H1 (cell line): ENCODE measurements around the gene HRH4. TPM values are rescaled to one million over a fixed set of nuclear protein-coding genes. Genes with fewer than 3 reads are reported as not detected.
A peak's percentile ranks its signal among the peaks of the same experiment; 100 is the strongest.

Experiments
- CTCF ChIA-PET: fragments of 300-600 bp; sonication (Branson Sonifier 250); formaldehyde crosslinking; loops from one replicate; lab custom pipeline; 2021; ENCODE audit not compliant: partially characterized antibody; lab: Charles Lee
- POLR2A ChIA-PET: fragments of 300-600 bp; sonication (Branson Sonifier 250); formaldehyde crosslinking; loops from one replicate; lab custom pipeline; 2021; ENCODE audit warnings: inconsistent platforms; ENCODE audit not compliant: partially characterized antibody; lab: Charles Lee
- DNase-seq, 2 experiments: peaks; one replicate each; pipeline versions ENCODE4 v3.0.0 to v3.0.0-alpha.2; 2010 to 2022; ENCODE audit warnings: low spot score in 2 of 2, low read depth in 1 of 2, mixed read lengths in 1 of 2
- FAIRE-seq: peaks from 2 replicates; lab custom pipeline; 2011; peaks lifted over from hg19 to GRCh38; lab: Jason Lieb, UNC
- H2AFZ ChIP-seq: 2 replicates; pipeline ENCODE4 v1.8.1; 2012; ENCODE audit warnings: low read length, inconsistent platforms
- H2AK5ac ChIP-seq: 2 replicates; pipeline ENCODE4 v1.6.1; 2013; ENCODE audit warnings: low read depth, low read length
- H2BK120ac ChIP-seq: replicated peaks from 2 replicates; pipeline ENCODE3; 2013; ENCODE audit warnings: low read depth, low read length, inconsistent platforms
- H2BK12ac ChIP-seq: 2 replicates; pipeline ENCODE4 v1.6.1; 2013; ENCODE audit warnings: low read depth, low read length
- H2BK15ac ChIP-seq: 2 replicates; pipeline ENCODE4 v1.6.1; 2013; ENCODE audit warnings: low read length
- H2BK20ac ChIP-seq: 2 replicates; pipeline ENCODE4 v1.6.1; 2013; ENCODE audit warnings: low read length
- H2BK5ac ChIP-seq: 2 replicates; pipeline ENCODE4 v1.6.1; 2013; ENCODE audit warnings: low read depth, low read length
- H3K14ac ChIP-seq: 2 replicates; pipeline ENCODE4 v1.6.1; 2013; ENCODE audit warnings: inconsistent platforms; ENCODE audit not compliant: insufficient read length
- H3K18ac ChIP-seq: 2 replicates; pipeline ENCODE4 v1.6.1; 2013; ENCODE audit warnings: low read length; ENCODE audit errors: extremely low read depth
- H3K23ac ChIP-seq: 2 replicates; pipeline ENCODE4 v1.6.1; 2013; ENCODE audit warnings: inconsistent platforms; ENCODE audit not compliant: insufficient read length
- H3K23me2 ChIP-seq: 2 replicates; pipeline ENCODE4 v1.6.1; 2013; ENCODE audit warnings: low read depth, low read length
- H3K27ac ChIP-seq: 2 replicates; pipeline ENCODE4 v1.6.1; 2011; ENCODE audit warnings: low read depth, low read length, inconsistent platforms
- H3K27me3 ChIP-seq, 4 experiments: replicated peaks in 1 of 4; 1 replicate in 1 of 4; 2 replicates in 3 of 4; pipeline versions ENCODE4 v1.6.1 to v1.8.1; 2011 to 2013; ENCODE audit warnings: low read length in 3 of 4, mild to moderate bottlenecking in 3 of 4, inconsistent platforms in 2 of 4, mixed read lengths in 2 of 4, moderate library complexity in 1 of 4; ENCODE audit not compliant: control insufficient read depth in 3 of 4, insufficient read depth in 3 of 4; ENCODE audit errors: extremely low read depth in 1 of 4
- H3K36me3 ChIP-seq, 4 experiments: 2 replicates each; pipeline versions ENCODE4 v1.6.1 to v1.8.1; 2011 to 2013; ENCODE audit warnings: mild to moderate bottlenecking in 4 of 4, low read length in 3 of 4, moderate library complexity in 2 of 4, control low read depth in 1 of 4, inconsistent platforms in 1 of 4; ENCODE audit not compliant: insufficient read depth in 4 of 4, control insufficient read depth in 2 of 4
- H3K4ac ChIP-seq: replicated peaks from 2 replicates; pipeline ENCODE3; 2013; ENCODE audit warnings: low read length, low read depth, mixed read lengths, inconsistent platforms; ENCODE audit not compliant: insufficient read length
- H3K4me1 ChIP-seq, 4 experiments: replicated peaks in 1 of 4; 1 replicate in 1 of 4; 2 replicates in 3 of 4; pipeline versions ENCODE4 v1.6.1 to v1.8.1; 2011 to 2013; ENCODE audit warnings: low read length in 3 of 4, inconsistent platforms in 2 of 4, mixed read lengths in 1 of 4; ENCODE audit not compliant: insufficient read depth in 4 of 4, control insufficient read depth in 3 of 4
- H3K4me2 ChIP-seq, 2 experiments: 2 replicates each; pipeline versions ENCODE4 v1.6.1 to v1.8.1; 2011 to 2013; ENCODE audit warnings: low read depth in 2 of 2, low read length in 2 of 2, control low read depth in 1 of 2, inconsistent platforms in 1 of 2, mild to moderate bottlenecking in 1 of 2; ENCODE audit not compliant: insufficient read depth in 1 of 2
- H3K4me3 ChIP-seq, 4 experiments: fragments of 200-600, 300-600 bp in 1 of 4; sonication (generic), shearing (Covaris generic), sonication (Bioruptor Twin) in 1 of 4; 2 replicates each; pipeline versions ENCODE4 v1.5.1 to v1.8.1; 2011 to 2016; ENCODE audit warnings: low read length in 4 of 4, low read depth in 3 of 4, control low read depth in 2 of 4, inconsistent platforms in 2 of 4, mild to moderate bottlenecking in 2 of 4, mixed read lengths in 1 of 4, moderate library complexity in 1 of 4; ENCODE audit not compliant: insufficient read depth in 2 of 4; ENCODE audit errors: extremely low read depth in 1 of 4
- H3K56ac ChIP-seq: replicated peaks from 2 replicates; pipeline ENCODE3; 2013; ENCODE audit warnings: low read depth, mild to moderate bottlenecking, mixed read lengths, low read length, inconsistent platforms; ENCODE audit not compliant: insufficient read length
- H3K79me1 ChIP-seq: 2 replicates; pipeline ENCODE4 v1.6.1; 2013; ENCODE audit warnings: low read depth, low read length, control low read depth
- H3K79me2 ChIP-seq, 2 experiments: 2 replicates each; pipeline versions ENCODE4 v1.6.1 to v1.8.1; 2012 to 2013; ENCODE audit warnings: low read length in 2 of 2, mild to moderate bottlenecking in 2 of 2, inconsistent platforms in 1 of 2; ENCODE audit not compliant: insufficient read depth in 2 of 2, control insufficient read depth in 1 of 2
- H3K9ac ChIP-seq, 4 experiments: replicated peaks in 1 of 4; 1 replicate in 1 of 4; 2 replicates in 3 of 4; pipeline versions ENCODE4 v1.6.1 to v1.8.1; 2011 to 2013; ENCODE audit warnings: low read depth in 3 of 4, low read length in 3 of 4, control low read depth in 2 of 4, mild to moderate bottlenecking in 2 of 4, moderate library complexity in 2 of 4, inconsistent platforms in 1 of 4; ENCODE audit errors: extremely low read depth in 1 of 4
- H3K9me3 ChIP-seq, 2 experiments: 2 replicates each; pipeline versions ENCODE4 v1.6.1 to v1.8.1; 2012 to 2013; ENCODE audit warnings: mild to moderate bottlenecking in 2 of 2, moderate library complexity in 2 of 2, control low read depth in 1 of 2, inconsistent platforms in 1 of 2, low read depth in 1 of 2, low read length in 1 of 2, mixed read lengths in 1 of 2; ENCODE audit not compliant: insufficient read depth in 2 of 2
- H4K20me1 ChIP-seq, 2 experiments: replicated peaks in 1 of 2; 2 replicates each; pipeline versions ENCODE3 to v1.8.1; 2011 to 2013; ENCODE audit warnings: inconsistent platforms in 2 of 2, low read length in 2 of 2, mild to moderate bottlenecking in 1 of 2; ENCODE audit not compliant: insufficient read depth in 2 of 2, control insufficient read depth in 1 of 2
- H4K5ac ChIP-seq: 2 replicates; pipeline ENCODE4 v1.6.1; 2013; ENCODE audit warnings: low read length, low read depth, mixed read lengths, inconsistent platforms; ENCODE audit not compliant: insufficient read length
- H4K8ac ChIP-seq: 2 replicates; pipeline ENCODE4 v1.8.0; 2013; ENCODE audit warnings: mild to moderate bottlenecking, moderate library complexity, low read length, inconsistent platforms; ENCODE audit not compliant: insufficient read depth; ENCODE audit errors: extremely low read depth
- H4K91ac ChIP-seq: replicated peaks from 2 replicates; pipeline ENCODE3; 2013; ENCODE audit warnings: low read length, mixed read lengths, inconsistent platforms; ENCODE audit not compliant: insufficient read length
- BRCA1 ChIP-seq: IDR thresholded peaks from 2 replicates; pipeline ENCODE4 v1.6.1; 2012; ENCODE audit warnings: low read depth, low read length, improper control_type of control experiment
- CHD2 ChIP-seq: IDR thresholded peaks from 2 replicates; pipeline ENCODE4 v1.6.1; 2012; ENCODE audit warnings: low read length, improper control_type of control experiment
- POU5F1 ChIP-seq: IDR thresholded peaks from 2 replicates; pipeline ENCODE4 v1.6.1; 2011; ENCODE audit warnings: low read depth, mild to moderate bottlenecking, low read length, moderate library complexity
- TAF7 ChIP-seq: optimal IDR thresholded peaks from 2 replicates; pipeline ENCODE3; 2011; ENCODE audit warnings: low read depth, mild to moderate bottlenecking, inconsistent platforms, low read length, moderate library complexity, borderline replicate concordance
- whole genome bisulfite sequencing, 2 experiments: shearing (Covaris generic) in 1 of 2; methylation state at CpG; one replicate each; pipeline versions ENCODE4 v1.1.6 to v1.1.7; 2013 to 2015; ENCODE audit warnings: low lambda C conversion rate in 2 of 2, mixed read lengths in 2 of 2, inconsistent platforms in 1 of 2, low coverage in 1 of 2, missing lambda C conversion rate in 1 of 2; ENCODE audit not compliant: insufficient replicate concordance in 2 of 2, insufficient coverage in 1 of 2, insufficient read length in 1 of 2; ENCODE audit errors: extremely low coverage in 1 of 2, missing lambda C conversion rate in 1 of 2; 5-methylcytosine and 5-hydroxymethylcytosine counted together
- polyA plus RNA-seq, 7 experiments: library from polyadenylated mRNA; depleted of rRNA in 3 of 7; stranded (reverse) in 5 of 7; unstranded in 2 of 7; fragments of >200 nt in 5 of 7; fragments of 200-250 nt in 2 of 7; gene quantifications; 1 replicate in 5 of 7; 2 replicates in 1 of 7; 4 replicates in 1 of 7; pipeline versions ENCODE4 v1.2.1 to v1.2.3, GENCODE V29; 2011 to 2013; ENCODE audit warnings: missing spikeins in 2 of 7, mixed read lengths in 2 of 7
- total RNA-seq: library from RNA; stranded (reverse); fragmentation: NEBNext Ultra II Directional; extraction: Animal tissue kit (Norgen Biotek cat#: 25700); gene quantifications from 2 replicates; pipeline ENCODE4 v1.2.1, GENCODE V29; 2021
- TF ChIP-seq, protein P1 (sequence below): IDR thresholded peaks from 2 replicates; pipeline ENCODE4 v1.6.1; 2012; ENCODE audit warnings: inconsistent platforms
- TF ChIP-seq, protein P2 (sequence below): IDR thresholded peaks from 2 replicates; pipeline ENCODE4 v1.6.1; 2011; ENCODE audit warnings: low read depth, mild to moderate bottlenecking, low read length; ENCODE audit not compliant: insufficient read depth

Gene HRH4
- total and polyA plus RNA-seq, 2 of the 8 experiments (the other 6 are each of a cell fraction or from before 2014, with no cell fraction given), result 0.03 TPM; not detected in 1

- H3K23me2 ChIP-seq, result peaks cover 3% of the 10 kb centered on the region; the same call in 1 of the 2 replicates
- no peak overlapping the region for H2AFZ ChIP-seq
- CTCF ChIA-PET, result interaction anchor here (1.0 to 1.4 kb wide), 2 partner anchors 68 to 132 kb away, joined by 3 to 5 read pairs; no protein-coding TSS in a partner anchor
Measured at GRCh38 chr18:24427484-24427883, 33.0 kb upstream of the HRH4 start.

More at GRCh38 chr18:24427484-24427883, 33.0 kb upstream of the HRH4 start:
- Histone ChIP-seq H4K20me1 (no peaks in the 10 kb centered on the region), H3K9ac (peak overlapping the region in 3 of 4 experiments; percentile 30 to 86 (median 42); a peak in 4 of 7 replicates), H3K9me3 (no peaks in the 10 kb centered on the region), H3K4me1 (peaks cover 0 to 6% (median 1%) of the 10 kb centered on the region in 4 experiments; a peak in 2 of 7 replicates), H3K18ac (no peak overlapping the region), H3K4me2 (peak overlapping the region; percentile 76 to 87), H3K36me3 (peaks cover 0 to 24% (median 5%) of the 10 kb centered on the region in 4 experiments; a peak in 3 of 8 replicates), H2BK12ac (no peak overlapping the region), H3K4ac (peak overlapping the region; percentile 74), H3K23ac (no peak overlapping the region), H2BK120ac (no peak overlapping the region), H4K91ac (no peak overlapping the region), H2BK20ac (no peak overlapping the region), H3K14ac (no peak overlapping the region), H4K5ac (no peak overlapping the region), H3K4me3 (peak overlapping the region; percentile 83 to 94 (median 84)), H3K27me3 (no peaks in the 10 kb centered on the region), H3K56ac (no peak overlapping the region), H4K8ac (no peak overlapping the region; the same call in 1 of the 2 replicates), H3K79me1 (no peaks in the 10 kb centered on the region), H3K27ac (no peak overlapping the region), H3K79me2 (peaks cover 0 to 18% of the 10 kb centered on the region in 2 experiments; a peak in 2 of 4 replicates), H2BK5ac (peak overlapping the region; percentile 26), H2BK15ac (no peak overlapping the region), H2AK5ac (no peak overlapping the region)
- no peak for DNase-seq
- no peak for TF ChIP-seq POU5F1
- TF ChIP-seq, protein P1, sequence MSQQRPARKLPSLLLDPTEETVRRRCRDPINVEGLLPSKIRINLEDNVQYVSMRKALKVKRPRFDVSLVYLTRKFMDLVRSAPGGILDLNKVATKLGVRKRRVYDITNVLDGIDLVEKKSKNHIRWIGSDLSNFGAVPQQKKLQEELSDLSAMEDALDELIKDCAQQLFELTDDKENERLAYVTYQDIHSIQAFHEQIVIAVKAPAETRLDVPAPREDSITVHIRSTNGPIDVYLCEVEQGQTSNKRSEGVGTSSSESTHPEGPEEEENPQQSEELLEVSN, result no peak
- no peak for TF ChIP-seq BRCA1
- TF ChIP-seq, protein P2, sequence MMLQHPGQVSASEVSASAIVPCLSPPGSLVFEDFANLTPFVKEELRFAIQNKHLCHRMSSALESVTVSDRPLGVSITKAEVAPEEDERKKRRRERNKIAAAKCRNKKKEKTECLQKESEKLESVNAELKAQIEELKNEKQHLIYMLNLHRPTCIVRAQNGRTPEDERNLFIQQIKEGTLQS, result no peak
- TF ChIP-seq CHD2, result no peak
- TF ChIP-seq TAF7, result no peak
- POLR2A ChIA-PET, result interaction anchor here (0.5 to 2.9 kb wide), 18 partner anchors 8 to 327 kb away, joined by 3 to 18 read pairs (median 6); partner anchors contain the start of genes CABYR and OSBPL1A
- peak; percentile 24 for FAIRE-seq
- WGBS, 2 experiments, result 18% methylated on average over 3 of the region's 3 CpGs; no CpG with 5 or more reads in 1 of the 2 experiments
